ENCODE data around the gene NLGN4X. TPM values are rescaled to one million over a fixed set of nuclear protein-coding genes. Genes with fewer than 3 reads are reported as not detected.

The NLGN4X gene
- total and polyA plus RNA-seq, 2 donors (not counting 3 experiments of a cell fraction or from before 2014, with no cell fraction given), result 0.03 TPM; not detected in 1

DNA sequence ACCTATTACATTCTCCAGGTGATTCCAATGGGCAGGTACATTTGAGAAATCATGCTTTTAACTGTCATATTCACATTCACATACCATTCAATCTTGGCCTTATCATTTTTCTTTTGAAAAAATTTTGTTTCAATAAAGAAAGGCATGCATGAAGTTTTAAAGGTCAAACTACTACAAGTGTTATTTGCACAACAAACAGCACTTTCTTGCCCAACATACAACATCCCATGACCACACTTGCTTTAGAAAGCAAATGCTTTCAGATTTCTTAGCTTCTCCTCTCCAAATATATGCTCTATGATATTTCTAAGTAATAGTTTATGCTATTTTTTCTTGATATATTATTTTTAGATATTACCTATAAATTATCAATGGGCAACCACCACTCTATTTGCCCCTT is 58.2 kb downstream of the NLGN4X start:
- Histone ChIP-seq H3K79me2 (ENCODE audit: control insufficient read depth, insufficient read depth, low read length) (no peaks in the 10 kb centered on the region), H3K36me3 (ENCODE audit: control insufficient read depth in 2 of 2, extremely low read depth in 1 of 2, insufficient read depth in 2 of 2, low read length in 2 of 2) (no peaks in the 10 kb centered on the region), H3K4me1 (ENCODE audit: control insufficient read depth, extremely low read depth, insufficient read depth, low read length) (no peaks in the 10 kb centered on the region), H2AFZ (ENCODE audit: low read depth, low read length) (no peak overlapping the region), H3K9me1 (replicated peaks; ENCODE audit: control insufficient read depth, extremely low read depth, insufficient read depth, low read length) (no peaks in the 10 kb centered on the region), H3K9me3 (replicated peaks; ENCODE audit: control insufficient read depth, insufficient read depth, low read length) (no peaks in the 10 kb centered on the region), H3K4me2 (ENCODE audit: insufficient read depth, low read length) (no peak overlapping the region), H3K9ac (replicated peaks; ENCODE audit: extremely low read depth, insufficient read depth, low read length) (no peak overlapping the region), H3K27me3 (ENCODE audit: control insufficient read depth in 2 of 2, insufficient read depth in 2 of 2, low read length in 2 of 2) (no peaks in the 10 kb centered on the region), H3K4me3 (replicated peaks in 1 of 3; ENCODE audit: insufficient read depth in 1 of 3, low read depth in 1 of 3, low read length in 3 of 3) (no peak overlapping the region), H4K20me1 (replicated peaks; ENCODE audit: control insufficient read depth, extremely low read depth, insufficient read depth, low read length) (no peaks in the 10 kb centered on the region), H3K27ac (ENCODE audit: insufficient read depth, low read depth, low read length) (no peak overlapping the region)
- ChIA-PET POLR2A (no interaction called here), CTCF (no interaction called here)
- intact Hi-C loops (cut with micrococcal nuclease), result no loop called here
- BruUV-seq (replicated peaks), result no TSS peak
- dilution Hi-C loops (cut with MboI; ENCODE audit: extremely low pct_ligation_motif_present, low sequenced_read_pairs), result no loop called here
- TF ChIP-seq EZH2 (IDR thresholded peaks at IDR 0.05; ENCODE audit: borderline replicate concordance, low read depth, low read length, severe bottlenecking) (no peak), GATA2 (IDR thresholded peaks at IDR 0.05; ENCODE audit: insufficient read depth, insufficient read length, low read depth, low read length) (no peak), MYC (IDR thresholded peaks at IDR 0.05; ENCODE audit: low read depth, low read length) (no peak), MAX (IDR thresholded peaks at IDR 0.05; ENCODE audit: insufficient read depth, insufficient read length) (no peak)
- DNase-seq (ENCODE audit: low read depth, low spot score) (no peak), FAIRE-seq (no peak)

- Histone ChIP-seq H2AFZ (ENCODE audit: low read depth, low read length) (no peak overlapping the region), H3K4me2 (ENCODE audit: insufficient read depth, low read length) (no peak overlapping the region), H3K9ac (replicated peaks; ENCODE audit: extremely low read depth, insufficient read depth, low read length) (no peak overlapping the region), H3K27me3 (ENCODE audit: control insufficient read depth in 2 of 2, insufficient read depth in 2 of 2, low read length in 2 of 2) (no peaks in the 10 kb centered on the region), H3K27ac (ENCODE audit: insufficient read depth, low read depth, low read length) (no peak overlapping the region), H3K9me3 (replicated peaks; ENCODE audit: control insufficient read depth, insufficient read depth, low read length) (no peaks in the 10 kb centered on the region), H3K4me3 (replicated peaks in 1 of 3; ENCODE audit: insufficient read depth in 1 of 3, low read depth in 1 of 3, low read length in 3 of 3) (no peak overlapping the region), H4K20me1 (replicated peaks; ENCODE audit: control insufficient read depth, extremely low read depth, insufficient read depth, low read length) (no peaks in the 10 kb centered on the region), H3K36me3 (ENCODE audit: control insufficient read depth in 2 of 2, extremely low read depth in 1 of 2, insufficient read depth in 2 of 2, low read length in 2 of 2) (no peaks in the 10 kb centered on the region), H3K9me1 (replicated peaks; ENCODE audit: control insufficient read depth, extremely low read depth, insufficient read depth, low read length) (no peaks in the 10 kb centered on the region), H3K4me1 (ENCODE audit: control insufficient read depth, extremely low read depth, insufficient read depth, low read length) (no peaks in the 10 kb centered on the region), H3K79me2 (ENCODE audit: control insufficient read depth, insufficient read depth, low read length) (no peaks in the 10 kb centered on the region)
- no peak for TF ChIP-seq CTCF (IDR thresholded peaks at IDR 0.05; ENCODE audit: extremely low read depth in 1 of 2, insufficient read depth in 1 of 2, low read depth in 1 of 2, low read length in 2 of 2)
- no peak for TF ChIP-seq MYC (IDR thresholded peaks at IDR 0.05; ENCODE audit: low read depth, low read length)
- TF ChIP-seq POLR2A (IDR thresholded peaks at IDR 0.05; ENCODE audit: low read depth, low read length), result no peak
- TF ChIP-seq POLR2AphosphoS5 (IDR thresholded peaks at IDR 0.05; ENCODE audit: insufficient read depth, low read depth, low read length), result no peak
- no peak for TF ChIP-seq GATA2 (IDR thresholded peaks at IDR 0.05; ENCODE audit: insufficient read depth, insufficient read length, low read depth, low read length)
- no peak for TF ChIP-seq MAX (IDR thresholded peaks at IDR 0.05; ENCODE audit: insufficient read depth, insufficient read length)
- no peak for TF ChIP-seq EZH2 (IDR thresholded peaks at IDR 0.05; ENCODE audit: borderline replicate concordance, low read depth, low read length, severe bottlenecking)
- no peak for TF ChIP-seq JUN (IDR thresholded peaks at IDR 0.05; ENCODE audit: borderline replicate concordance, insufficient read depth, insufficient read length, low read depth)
- no peak for TF ChIP-seq FOS (IDR thresholded peaks at IDR 0.05; ENCODE audit: borderline replicate concordance, insufficient read depth, low read length)
- FAIRE-seq, result no peak
- dilution Hi-C loops (cut with MboI; ENCODE audit: extremely low pct_ligation_motif_present, low sequenced_read_pairs) (no loop called here), intact Hi-C loops (cut with micrococcal nuclease) (no loop called here)
- CTCF ChIA-PET, result no interaction called here
- POLR2A ChIA-PET, result no interaction called here
- BruUV-seq (replicated peaks), result no TSS peak
- no peak for DNase-seq (ENCODE audit: low read depth, low spot score)
Observed at GRCh38 chrX:6169407-6169806, 59.3 kb downstream of the NLGN4X start.

Measured in endothelial cell of umbilical vein (primary cell).